NOMO-1 (cell line): Measurements from ENCODE around the gene FUS.

Experiments used
- DNase-seq, 2 experiments: peaks; one replicate each; lab custom pipeline; 2025; ENCODE audit not compliant: unreplicated experiment in 2 of 2; lab: John Stamatoyannopoulos, UW

FUS gene

DNA sequence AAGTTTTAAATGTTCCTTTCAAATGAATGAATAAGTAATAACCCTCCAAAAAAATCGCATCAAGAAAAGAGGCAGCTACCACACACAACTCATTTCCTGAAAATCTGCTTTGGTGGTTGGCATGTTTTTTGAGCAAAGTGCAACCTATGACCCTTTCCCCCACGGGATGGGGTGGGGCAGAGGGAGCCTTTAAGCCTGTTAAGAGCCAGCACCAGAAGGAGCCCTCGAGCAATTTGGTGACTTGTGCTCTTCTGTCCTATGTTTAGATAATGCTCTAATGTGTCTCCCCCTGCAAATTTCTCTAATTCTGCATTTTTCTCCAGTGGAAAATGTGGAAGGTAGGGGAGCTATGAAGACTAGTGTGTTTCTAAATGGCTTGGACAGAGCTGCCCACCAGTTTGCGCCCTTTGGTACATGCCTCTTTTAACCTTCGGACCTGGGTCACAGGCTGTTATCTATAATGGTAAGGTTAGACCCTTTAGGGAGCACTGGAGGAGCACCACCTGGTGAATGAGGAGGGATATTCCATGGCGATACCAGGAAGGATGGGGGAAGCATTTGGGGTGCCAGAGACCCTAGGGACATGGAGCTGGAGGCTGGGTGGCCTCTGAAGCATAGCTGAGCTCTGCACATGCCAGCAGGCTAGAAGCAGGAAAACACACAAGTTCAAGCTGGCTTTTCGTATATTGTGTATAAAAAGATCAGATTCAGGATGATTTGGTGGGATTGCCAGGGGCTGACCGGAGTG is 21.1 kb downstream of the FUS start:
- peak; percentile 72 to 75 for DNase-seq

DNA sequence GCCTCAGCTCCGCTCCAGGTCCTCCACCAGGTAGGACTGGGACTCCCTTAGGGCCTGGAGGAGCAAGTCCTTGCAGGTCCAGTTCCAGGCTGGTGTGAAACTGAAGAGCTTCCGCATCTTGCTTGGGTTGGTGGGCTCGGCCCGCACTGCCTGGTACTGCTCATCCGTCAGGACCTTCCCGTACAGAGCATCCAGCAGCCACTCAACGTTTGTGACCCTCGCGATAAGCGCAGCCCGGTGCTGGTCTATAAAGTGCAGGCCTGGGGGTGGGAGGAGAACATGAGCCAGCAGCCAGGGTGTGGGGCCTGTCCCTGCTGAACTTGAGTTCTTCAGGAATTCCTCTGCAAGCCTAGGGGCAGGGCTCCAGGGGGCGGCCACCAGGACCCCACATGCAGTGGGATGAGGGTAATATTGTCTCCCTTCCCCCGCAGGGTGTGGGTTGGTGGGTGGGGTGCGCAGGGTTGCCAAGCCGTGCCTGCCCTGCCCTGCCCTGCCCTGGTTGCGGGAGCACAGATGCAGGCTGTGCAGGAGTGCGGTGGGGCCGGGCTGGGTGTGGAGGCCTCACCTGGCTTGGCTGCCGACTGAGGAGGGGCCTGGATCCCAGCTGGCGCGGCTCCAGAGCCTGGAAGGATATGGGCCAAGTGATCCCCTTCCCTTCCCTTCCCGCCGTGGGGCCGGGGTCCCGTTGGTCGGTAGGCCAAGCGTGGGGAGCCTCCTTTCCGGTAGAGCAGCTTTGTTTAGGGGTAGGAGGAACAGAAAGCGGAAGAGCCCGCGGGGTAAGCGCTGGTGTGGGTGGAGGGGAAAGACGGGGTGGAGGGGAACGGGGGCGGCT is 21.9 kb downstream of the FUS start:
- DNase-seq: peak; percentile 87 to 90

DNA sequence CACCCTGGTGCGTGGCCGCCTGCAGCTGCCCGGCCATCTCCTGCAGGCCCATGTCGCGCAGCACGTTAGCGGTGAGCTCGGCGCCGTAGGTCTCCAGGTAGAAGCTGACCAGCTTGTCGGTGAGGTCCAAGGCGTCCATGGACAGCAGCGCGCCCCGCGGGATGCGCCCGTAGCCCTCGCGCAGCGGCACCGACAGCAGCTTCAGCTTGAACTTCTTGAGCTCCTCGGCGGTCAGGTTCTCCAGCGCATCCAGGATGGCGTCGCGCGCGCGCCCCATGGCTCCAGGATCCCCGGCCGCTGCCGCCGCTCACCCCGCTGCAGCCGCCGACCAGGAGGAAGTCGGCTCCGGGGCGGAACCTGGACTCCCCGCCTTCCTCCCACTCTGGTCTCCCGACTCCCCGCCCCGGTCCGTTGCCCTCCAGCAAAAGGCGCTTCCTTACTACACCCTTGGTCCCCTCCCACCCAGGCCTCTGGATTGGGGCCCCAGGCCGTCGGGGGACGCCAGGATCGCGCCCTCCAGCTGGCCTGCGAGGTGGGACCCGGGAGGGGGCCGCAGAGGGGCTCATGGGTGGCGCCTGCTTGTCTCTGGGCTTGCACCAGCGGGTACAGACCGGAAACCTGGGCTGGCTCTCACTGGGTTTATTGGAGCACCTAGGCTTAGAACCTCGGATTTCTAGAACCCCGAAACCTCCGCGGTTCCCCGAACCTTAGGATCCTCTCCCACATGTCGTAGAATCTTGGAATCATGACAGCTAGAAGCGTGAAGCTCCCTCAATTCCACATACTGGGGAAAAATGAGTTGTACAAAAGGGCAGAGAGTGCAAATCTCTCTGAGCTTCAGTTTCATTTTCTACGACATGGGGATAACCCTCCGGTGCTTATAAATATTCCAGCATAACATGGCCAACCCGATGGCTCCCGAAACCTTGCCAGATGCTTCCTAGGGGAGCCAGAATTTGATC is 22.8 kb downstream of the FUS start, which contains the start of gene PYCARD:
TSS of gene PYCARD (minus strand) at position 347 of the 962 bp plus-strand sequence. CDS start at position 277, 70 bp downstream.
- DNase-seq: peak; percentile 71 to 89

DNA sequence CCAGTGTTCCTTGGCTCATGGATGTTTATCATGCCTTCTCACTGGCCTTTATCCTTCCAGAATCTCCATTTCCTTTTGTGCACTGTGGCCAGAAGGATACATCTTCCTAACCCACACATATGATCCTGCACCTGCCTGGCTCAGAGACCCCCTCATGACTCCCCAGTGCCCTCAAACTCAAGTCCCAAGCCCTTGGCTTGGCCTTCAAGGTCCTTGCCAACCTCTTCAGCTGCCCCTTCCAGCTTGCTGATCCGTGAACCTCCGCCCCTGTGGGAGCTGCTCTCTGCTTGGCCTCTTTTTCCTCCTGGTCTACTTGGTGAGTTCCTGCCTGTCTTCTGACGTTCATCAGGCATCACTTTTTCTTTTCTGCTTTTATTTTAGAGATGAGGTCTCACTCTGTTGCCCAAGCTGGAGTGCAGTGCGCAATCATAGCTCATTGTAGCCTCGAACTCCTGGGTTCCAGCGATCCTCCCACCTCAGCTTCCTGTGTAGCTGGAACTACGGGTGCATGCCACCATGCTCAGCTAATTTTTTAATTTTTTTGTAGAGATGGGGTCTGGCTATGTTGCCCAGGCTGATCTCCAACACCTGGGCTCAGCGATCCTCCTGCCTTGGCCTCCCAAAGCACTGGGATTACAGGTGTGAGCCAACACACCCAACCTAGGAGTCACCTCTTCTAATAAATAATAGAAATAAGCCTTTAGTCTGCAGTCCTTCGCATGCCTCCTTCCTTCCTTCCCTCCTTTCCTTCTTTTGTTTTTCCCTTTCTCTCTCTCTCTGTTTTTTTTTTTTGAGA is 25.1 kb downstream of the FUS start:
- DNase-seq: no peak

DNA sequence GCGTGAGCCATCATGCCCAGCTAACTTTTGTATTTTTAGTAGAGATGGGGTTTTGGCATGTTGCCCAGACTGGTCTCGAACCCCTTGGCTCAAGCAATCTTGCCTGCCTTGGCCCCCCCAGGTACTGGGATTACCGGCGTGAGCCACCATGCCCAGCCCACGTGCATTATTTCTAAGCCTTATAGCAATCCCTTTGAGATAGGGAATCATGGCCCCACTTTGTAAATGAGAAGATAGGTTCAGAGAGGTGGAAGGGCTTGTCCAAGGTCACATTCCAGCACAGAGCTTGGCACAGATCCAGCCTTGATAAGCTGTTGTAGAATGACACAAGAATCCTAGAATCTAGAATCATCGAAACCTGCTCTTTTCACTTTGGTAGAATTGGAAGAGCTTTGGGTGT is 26.8 kb downstream of the FUS start:
- DNase-seq: no peak

DNA sequence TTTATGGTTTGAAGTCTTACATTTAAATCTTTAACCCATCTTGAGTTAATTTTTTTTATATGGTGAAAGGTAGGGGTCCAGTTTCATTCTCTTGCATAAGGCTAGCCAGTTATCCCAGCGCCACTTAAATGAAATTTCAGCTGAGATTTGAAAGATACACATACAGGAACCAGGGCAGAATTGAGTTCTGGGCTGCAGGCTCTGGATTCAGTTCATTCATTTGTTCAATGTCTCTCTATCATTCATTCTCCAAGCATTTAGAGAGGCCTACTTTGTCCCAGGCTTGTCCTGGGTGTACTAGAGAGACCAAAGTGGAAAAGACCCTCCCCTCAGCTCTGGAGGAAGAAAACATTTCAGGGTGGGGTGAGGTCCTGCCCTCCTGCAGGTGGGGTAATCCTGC is 33.4 kb downstream of the FUS start:
- no peak for DNase-seq

DNA sequence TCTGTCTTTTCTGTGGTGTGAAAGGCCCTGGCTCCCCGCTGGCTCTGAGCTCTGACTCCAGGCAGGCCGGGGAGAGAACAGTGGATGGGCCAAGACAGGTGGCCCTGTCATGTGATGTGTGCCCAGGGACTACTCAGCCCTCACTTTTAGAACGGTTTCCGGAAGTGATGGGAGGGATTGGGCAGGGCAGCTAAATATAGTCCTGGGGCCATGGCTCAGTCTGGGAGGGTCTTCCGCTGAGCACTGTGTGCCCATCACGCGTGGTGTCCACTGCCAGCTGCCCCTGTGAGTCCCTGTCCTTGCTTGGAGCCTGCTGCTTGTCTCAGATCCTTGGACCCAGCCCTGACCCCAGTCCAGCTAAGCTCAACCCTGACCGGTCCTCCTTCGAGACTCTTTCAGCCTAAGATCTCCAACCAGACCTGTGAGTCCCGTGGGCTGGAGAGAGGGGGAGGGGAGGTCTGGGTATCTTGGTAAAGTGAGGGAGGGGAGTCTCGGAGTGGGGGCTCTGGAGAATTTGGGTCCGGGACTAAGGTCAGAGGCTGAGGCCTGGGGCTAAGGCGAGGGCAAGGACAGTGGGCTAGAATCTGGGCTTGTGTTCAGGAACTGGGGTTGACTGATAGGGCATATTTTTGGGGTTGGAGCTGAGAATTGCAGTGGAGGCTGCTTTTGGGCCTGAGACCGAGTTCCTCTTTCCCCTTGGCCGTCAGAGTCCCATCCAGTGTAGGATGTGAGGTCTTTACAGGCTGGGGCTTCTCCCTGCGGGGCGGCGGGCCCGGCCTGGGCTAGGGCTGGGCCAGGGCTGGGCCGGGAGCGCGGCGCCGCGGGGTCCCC is 34.2 kb downstream of the FUS start, which contains the start of gene TRIM72:
TSS of gene TRIM72 (plus strand) at position 243 of the 831 bp plus-strand sequence. CDS start 620 bp downstream, outside the sequence.
- DNase-seq: no peak

DNA sequence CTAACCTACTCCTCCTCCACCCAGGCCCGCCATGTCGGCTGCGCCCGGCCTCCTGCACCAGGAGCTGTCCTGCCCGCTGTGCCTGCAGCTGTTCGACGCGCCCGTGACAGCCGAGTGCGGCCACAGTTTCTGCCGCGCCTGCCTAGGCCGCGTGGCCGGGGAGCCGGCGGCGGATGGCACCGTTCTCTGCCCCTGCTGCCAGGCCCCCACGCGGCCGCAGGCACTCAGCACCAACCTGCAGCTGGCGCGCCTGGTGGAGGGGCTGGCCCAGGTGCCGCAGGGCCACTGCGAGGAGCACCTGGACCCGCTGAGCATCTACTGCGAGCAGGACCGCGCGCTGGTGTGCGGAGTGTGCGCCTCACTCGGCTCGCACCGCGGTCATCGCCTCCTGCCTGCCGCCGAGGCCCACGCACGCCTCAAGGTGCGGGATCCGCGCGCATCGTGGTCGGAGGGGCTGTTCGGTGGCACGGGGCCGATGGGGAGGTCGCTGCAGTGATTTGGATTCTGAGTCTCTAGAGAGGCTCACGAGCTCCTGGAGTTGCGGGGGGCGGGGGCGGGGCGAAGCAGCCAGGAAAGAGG is 34.9 kb downstream of the FUS start:
- no peak for DNase-seq

DNA sequence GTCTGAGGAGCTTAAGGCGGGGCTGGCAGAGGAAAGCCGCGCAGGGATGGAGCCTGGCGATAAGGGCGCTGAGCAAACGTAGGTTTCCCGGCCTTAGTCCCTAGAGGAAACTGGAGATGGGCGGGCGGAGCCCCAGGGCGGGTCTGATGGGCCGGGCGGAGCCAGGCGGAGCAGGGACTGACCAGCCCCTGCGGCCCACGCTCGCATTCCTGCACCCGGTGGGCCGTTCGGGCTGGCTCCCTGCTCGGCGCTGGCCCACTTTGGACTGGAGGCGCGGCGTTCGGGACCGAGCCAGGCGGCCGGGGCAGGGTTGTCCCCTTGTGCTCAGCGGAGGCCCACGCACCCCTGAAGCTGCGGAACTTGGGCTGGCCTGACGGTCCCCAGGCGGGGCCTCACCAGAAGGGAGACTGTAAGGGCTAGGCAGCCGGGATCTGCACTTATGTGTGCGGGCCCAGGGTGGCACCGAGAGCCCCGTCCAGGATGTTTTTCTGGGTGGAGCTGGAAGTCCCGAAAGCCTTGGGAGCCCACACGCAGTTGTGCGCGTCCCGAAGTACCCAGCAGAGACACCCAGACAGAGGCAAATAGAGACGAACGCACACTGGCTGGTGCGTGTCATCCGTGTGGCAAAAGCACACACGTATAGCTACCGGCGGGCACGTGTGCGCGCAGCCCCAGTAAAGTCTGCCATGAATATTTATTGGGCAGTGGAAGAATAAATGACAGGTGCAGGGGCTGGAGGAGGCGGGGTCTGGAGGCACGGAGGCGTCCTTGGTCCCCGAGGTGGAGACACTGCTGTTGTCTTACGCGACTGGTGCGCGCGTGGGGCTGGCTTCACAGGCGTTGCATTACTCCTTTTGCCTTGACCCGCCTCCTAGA is 35.6 kb downstream of the FUS start:
- no peak for DNase-seq

DNA sequence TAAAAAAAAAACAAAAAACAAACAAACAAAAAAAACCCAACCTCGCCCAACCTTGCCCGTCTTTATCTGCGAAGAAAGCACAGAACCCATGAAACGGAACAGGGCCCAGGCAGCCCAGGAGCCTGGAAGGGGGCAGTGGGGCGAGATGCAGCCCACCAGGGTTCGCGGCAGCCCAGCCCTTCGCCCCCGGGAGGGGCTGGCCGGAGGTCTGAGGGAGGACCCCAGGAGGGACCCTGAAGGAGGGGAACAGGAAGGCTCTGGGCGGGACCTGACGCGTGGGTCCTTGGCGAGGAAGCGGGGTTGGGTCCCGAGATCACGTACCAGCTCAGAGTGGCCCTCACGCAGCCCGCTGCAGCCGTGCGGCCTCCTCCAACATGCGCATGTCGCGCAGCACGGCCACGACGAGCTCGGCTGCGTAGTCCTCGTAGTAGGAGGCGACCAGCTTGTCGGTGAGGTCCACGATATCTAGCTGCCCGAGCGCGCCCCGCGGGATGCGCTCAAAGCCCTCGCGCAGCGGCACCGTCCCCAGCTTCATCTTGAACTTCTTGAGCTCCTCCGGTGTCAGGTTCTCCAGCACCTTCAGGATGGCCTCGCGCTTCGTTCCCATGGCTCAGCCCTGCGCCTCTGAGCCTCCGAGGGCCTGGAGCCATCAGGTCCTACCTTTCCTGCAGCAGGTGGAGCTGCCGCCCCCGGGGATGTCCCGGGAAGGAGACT is 36.6 kb downstream of the FUS start, which contains the start of gene PYDC1:
TSS of gene PYDC1 (minus strand) at position 714 of the 714 bp plus-strand sequence. CDS start at position 607, 107 bp downstream.
- DNase-seq: no peak

DNA sequence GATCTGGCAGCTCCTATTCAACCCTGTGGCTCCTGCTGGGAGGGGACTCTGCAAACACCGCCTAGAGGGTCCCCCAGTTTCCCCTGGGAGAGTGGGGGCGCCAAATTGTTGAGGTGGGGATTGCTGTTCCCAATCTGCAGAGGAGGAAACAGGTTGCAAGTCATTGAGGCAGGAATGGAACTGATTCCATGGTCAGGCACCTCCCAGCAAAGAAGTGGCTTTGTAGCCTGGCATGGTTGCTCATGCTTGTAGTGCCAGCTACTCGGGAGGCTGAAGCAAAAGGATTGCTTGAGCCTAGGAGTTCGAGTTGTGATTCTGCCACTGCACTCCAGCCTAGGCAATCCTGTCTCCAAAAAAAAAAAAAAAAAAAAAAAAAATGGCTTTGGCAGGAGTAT is 37.2 kb downstream of the FUS start:
- DNase-seq: no peak

DNA sequence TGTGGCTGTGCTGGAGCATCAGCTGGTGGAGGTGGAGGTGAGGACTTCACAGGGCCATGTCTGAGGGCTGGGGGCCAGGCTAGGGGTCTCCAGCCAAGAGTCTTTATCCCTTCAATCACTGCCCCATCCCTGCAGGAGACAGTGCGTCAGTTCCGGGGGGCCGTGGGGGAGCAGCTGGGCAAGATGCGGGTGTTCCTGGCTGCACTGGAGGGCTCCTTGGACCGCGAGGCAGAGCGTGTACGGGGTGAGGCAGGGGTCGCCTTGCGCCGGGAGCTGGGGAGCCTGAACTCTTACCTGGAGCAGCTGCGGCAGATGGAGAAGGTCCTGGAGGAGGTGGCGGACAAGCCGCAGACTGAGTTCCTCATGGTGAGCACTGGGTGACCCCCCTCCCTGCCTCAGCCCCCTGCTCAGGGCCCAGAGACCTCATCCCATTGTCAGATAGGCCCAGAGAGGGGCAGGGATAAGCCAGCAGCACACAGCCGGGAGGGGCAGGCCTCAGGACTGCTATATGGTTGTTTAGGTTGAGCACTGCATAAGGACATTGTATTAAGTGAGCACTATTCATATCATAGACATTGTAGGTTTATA is 39.3 kb downstream of the FUS start:
- no peak for DNase-seq

DNA sequence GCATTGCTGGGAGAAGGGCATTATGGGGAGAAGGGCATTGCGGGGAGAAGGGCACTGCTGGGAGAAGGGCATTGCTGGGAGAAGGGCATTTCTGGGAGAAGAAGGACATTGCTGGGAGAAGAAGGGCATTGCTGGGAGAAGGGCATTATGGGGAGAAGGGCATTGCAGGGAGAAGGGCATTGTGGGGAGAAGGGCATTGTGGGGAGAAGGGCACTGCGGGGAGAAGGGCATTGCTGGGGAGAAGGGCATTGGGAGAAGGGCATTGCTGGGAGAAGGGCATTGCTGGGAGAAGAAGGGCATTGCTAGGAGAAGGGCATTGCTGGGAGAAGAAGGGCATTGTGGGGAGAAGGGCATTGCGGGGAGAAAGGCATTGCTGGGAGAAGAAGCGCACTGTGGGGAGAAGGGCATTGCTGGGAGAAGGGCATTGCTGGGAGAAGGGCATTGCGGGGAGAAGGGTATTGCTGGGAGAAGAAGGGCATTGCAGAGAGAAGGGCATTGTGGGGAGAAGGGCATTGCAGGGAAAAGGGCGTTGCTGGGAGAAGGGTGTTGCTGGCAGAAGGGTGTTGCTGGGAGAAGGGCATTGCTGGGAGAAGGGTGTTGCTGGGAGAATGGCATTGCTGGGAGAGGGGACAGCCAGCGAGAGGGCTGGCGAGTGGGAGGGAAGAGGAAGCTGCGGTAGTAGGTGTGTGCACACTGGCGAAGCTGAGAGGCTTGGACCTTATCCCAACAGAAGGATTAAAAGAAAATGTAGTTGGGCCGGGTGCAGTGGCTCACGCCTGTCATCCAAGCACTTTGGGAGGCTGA is 41.6 kb downstream of the FUS start:
- DNase-seq: no peak

DNA sequence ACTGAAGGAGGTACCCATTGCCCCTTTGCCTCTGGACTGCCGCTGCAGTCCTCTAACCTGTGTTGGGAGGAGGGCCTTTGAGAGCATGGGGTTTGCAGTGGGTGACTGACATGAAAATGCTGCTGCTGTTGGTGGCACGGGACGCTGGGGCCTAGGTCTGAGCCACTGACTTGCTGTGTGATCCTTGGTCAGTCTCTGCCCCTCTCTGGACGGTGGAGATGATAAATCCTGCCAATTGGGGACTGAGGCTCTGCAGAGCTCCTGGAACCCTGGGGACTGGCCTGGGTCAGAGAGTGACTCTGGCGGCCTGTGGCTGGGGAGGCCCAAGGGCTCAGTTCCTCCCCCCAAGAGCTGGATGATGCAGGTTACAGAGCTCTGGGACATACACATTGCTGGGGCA is 43.1 kb downstream of the FUS start:
- DNase-seq: no peak

DNA sequence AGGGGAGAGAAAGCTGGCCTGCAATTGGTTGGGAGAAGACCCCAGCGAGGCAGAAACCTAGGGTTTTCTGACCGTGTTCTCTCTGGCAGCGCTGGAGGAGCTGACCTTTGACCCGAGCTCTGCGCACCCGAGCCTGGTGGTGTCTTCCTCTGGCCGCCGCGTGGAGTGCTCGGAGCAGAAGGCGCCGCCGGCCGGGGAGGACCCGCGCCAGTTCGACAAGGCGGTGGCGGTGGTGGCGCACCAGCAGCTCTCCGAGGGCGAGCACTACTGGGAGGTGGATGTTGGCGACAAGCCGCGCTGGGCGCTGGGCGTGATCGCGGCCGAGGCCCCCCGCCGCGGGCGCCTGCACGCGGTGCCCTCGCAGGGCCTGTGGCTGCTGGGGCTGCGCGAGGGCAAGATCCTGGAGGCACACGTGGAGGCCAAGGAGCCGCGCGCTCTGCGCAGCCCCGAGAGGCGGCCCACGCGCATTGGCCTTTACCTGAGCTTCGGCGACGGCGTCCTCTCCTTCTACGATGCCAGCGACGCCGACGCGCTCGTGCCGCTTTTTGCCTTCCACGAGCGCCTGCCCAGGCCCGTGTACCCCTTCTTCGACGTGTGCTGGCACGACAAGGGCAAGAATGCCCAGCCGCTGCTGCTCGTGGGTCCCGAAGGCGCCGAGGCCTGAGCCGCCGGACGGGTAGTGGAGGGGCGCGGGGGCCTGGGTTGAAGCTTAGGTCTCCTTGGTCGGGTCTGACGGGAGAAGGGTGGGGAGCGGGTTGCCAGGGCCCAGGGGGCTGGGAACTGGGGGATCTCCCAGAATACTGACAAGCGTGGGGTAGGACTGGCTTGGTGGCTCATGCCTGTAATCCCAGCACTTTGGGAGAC is 44.4 kb downstream of the FUS start:
- no peak for DNase-seq
